Measurements from ENCODE around the gene MAP1A. TPM values are rescaled to one million over a fixed set of nuclear protein-coding genes. Genes with fewer than 3 reads are reported as not detected.

Gene MAP1A
- total RNA-seq, result 7.1 TPM
- long read RNA-seq, partial matches to known transcripts, result 13 of 14 reads
- long read RNA-seq, other reads (novel, unspliced or antisense), result 1 of 14 reads

DNA sequence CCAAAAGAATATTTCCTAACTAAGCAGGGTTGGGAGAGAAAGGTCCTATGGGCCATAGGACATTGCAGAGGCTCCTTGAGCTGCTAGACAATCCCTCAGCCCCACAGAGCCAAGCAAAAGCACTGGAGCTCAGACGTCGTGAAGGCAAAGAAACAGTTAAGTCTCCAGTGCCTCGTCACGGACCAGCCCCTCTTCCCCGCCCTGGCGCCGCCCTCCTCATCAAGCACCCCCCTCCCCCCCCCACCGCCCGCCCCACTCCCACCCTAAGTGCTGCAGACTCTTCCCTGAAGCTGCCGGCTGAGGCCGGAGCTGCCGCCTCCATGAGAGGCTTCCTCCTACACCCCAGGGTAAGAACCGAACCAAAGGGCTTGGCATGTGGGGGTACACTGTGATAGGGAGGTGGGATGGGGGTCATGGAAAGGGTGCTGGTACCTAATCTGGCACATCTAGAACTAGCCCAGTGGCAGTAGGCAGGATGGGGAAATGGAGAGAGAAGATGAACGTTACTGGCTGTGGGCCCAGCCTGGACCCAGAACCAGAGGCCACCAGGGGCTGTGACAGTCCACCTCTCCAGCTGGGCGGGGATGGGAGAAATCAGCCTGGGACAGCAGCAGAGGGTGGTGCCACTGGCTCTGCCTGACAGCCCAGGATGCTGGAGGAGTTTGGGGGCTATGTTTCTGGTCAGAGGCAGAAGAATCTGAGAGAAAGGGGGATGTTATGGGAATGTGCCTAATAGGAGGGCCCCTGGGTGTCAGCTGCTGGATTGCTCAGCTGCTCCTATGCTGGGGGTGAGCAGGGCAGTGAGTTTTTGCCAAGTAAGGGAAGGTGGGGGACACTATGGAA, at the start of gene MAP1A:
Gene MAP1A, plus strand, starts transcription at position 255 of the 843 bp plus-strand sequence. CDS start 3,866 bp downstream, outside the sequence.
- H3K27ac ChIP-seq, result peak within 1 kb of the TSS; percentile 24
- peak within 1 kb of the TSS; percentile 42 for H3K4me3 ChIP-seq
- intact Hi-C loops (cut with DNase I), result no loop called here
- H3K4me1 ChIP-seq, result peaks cover 24% of the 10 kb centered on the region
- no peaks in the 10 kb centered on the region for H3K9me3 ChIP-seq
- no peak for DNase-seq
- no peaks in the 10 kb centered on the region for H3K36me3 ChIP-seq
- peak; percentile 28 to 47 for ATAC-seq
- TF ChIP-seq, protein P1, sequence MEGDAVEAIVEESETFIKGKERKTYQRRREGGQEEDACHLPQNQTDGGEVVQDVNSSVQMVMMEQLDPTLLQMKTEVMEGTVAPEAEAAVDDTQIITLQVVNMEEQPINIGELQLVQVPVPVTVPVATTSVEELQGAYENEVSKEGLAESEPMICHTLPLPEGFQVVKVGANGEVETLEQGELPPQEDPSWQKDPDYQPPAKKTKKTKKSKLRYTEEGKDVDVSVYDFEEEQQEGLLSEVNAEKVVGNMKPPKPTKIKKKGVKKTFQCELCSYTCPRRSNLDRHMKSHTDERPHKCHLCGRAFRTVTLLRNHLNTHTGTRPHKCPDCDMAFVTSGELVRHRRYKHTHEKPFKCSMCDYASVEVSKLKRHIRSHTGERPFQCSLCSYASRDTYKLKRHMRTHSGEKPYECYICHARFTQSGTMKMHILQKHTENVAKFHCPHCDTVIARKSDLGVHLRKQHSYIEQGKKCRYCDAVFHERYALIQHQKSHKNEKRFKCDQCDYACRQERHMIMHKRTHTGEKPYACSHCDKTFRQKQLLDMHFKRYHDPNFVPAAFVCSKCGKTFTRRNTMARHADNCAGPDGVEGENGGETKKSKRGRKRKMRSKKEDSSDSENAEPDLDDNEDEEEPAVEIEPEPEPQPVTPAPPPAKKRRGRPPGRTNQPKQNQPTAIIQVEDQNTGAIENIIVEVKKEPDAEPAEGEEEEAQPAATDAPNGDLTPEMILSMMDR (IDR thresholded peaks at IDR 0.05), result no peak
- peaks cover 5% of the 10 kb centered on the region for H3K27me3 ChIP-seq (ENCODE audit: low read depth)

GRCh38 chr15:43469867-43470266, 47.5 kb upstream of the MAP1A start:
- peaks cover 94% of the 10 kb centered on the region for H3K36me3 ChIP-seq
- no peak overlapping the region for H3K4me3 ChIP-seq
- TF ChIP-seq, protein P1 (IDR thresholded peaks at IDR 0.05), result no peak
- H3K4me1 ChIP-seq, result no peaks in the 10 kb centered on the region
- intact Hi-C loops (cut with DNase I), result no loop called here
- ATAC-seq (no peak), DNase-seq (no peak)
- H3K27ac ChIP-seq, result no peak overlapping the region
- H3K9me3 ChIP-seq, result no peaks in the 10 kb centered on the region
- H3K27me3 ChIP-seq (ENCODE audit: low read depth), result no peaks in the 10 kb centered on the region

DNA sequence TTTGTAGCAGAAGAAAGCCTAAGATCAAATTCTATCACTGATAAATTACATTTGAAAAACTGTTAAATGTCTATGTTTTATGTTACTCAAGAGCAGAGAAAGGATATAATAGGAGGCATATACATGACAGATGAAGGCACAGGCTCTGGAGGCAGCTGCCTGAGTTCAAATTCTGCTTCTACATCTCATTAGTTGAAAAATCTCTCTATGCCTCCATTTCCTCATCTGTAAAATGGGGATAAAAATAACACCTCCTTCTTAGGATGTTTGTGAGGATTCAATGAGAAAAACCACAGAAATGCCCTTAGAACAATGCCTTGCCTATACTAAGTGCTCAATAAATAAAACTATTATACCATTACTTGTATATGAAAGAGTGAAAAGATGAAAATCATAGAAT, 45.4 kb upstream of the MAP1A start:
- intact Hi-C loops (cut with DNase I), result no loop called here
- Histone ChIP-seq H3K4me3 (no peak overlapping the region), H3K27ac (no peak overlapping the region), H3K4me1 (no peaks in the 10 kb centered on the region), H3K9me3 (no peaks in the 10 kb centered on the region), H3K27me3 (ENCODE audit: low read depth) (no peaks in the 10 kb centered on the region), H3K36me3 (peaks cover 97% of the 10 kb centered on the region)
- no peak for DNase-seq
- no peak for ATAC-seq
- TF ChIP-seq, protein P1 (IDR thresholded peaks at IDR 0.05), result no peak

- H3K4me3 ChIP-seq, result no peak overlapping the region
- DNase-seq (no peak), ATAC-seq (no peak)
- peaks cover 97% of the 10 kb centered on the region for H3K36me3 ChIP-seq
- H3K27ac ChIP-seq, result no peak overlapping the region
- H3K27me3 ChIP-seq (ENCODE audit: low read depth), result no peaks in the 10 kb centered on the region
- no peaks in the 10 kb centered on the region for H3K4me1 ChIP-seq
- intact Hi-C loops (cut with DNase I), result no loop called here
- no peaks in the 10 kb centered on the region for H3K9me3 ChIP-seq
- TF ChIP-seq, protein P1 (IDR thresholded peaks at IDR 0.05), result no peak
Measured at GRCh38 chr15:43473885-43474284, 43.5 kb upstream of the MAP1A start.

- peaks cover 68% of the 10 kb centered on the region for H3K36me3 ChIP-seq
- intact Hi-C loops (cut with DNase I), result no loop called here
- TF ChIP-seq, protein P1 (IDR thresholded peaks at IDR 0.05), result peak; percentile 24
Measured at GRCh38 chr15:43483297-43484128, 33.9 kb upstream of the MAP1A start.

More at GRCh38 chr15:43483297-43484128, 33.9 kb upstream of the MAP1A start:
- H3K9me3 ChIP-seq, result no peaks in the 10 kb centered on the region
- DNase-seq (no peak), ATAC-seq (no peak)
- H3K4me1 ChIP-seq, result no peaks in the 10 kb centered on the region
- no peak overlapping the region for H3K27ac ChIP-seq
- no peak overlapping the region for H3K4me3 ChIP-seq
- no peaks in the 10 kb centered on the region for H3K27me3 ChIP-seq (ENCODE audit: low read depth)
